NK-92 treated with Interleukin-12 subunit alpha and Interleukin-12 subunit beta, amount 100 ng/mL, for 24 hours (cell line): ENCODE data around the gene COMTD1.
"Not testable (repeated sequence)": the region's sequence is repeated elsewhere in the genome, so short reads cannot be mapped to it uniquely, and the experiment has no call there.

Source experiments
- DNase-seq: peaks from one replicate; lab custom pipeline; 2025; lab: John Stamatoyannopoulos, UW

The COMTD1 gene

DNA sequence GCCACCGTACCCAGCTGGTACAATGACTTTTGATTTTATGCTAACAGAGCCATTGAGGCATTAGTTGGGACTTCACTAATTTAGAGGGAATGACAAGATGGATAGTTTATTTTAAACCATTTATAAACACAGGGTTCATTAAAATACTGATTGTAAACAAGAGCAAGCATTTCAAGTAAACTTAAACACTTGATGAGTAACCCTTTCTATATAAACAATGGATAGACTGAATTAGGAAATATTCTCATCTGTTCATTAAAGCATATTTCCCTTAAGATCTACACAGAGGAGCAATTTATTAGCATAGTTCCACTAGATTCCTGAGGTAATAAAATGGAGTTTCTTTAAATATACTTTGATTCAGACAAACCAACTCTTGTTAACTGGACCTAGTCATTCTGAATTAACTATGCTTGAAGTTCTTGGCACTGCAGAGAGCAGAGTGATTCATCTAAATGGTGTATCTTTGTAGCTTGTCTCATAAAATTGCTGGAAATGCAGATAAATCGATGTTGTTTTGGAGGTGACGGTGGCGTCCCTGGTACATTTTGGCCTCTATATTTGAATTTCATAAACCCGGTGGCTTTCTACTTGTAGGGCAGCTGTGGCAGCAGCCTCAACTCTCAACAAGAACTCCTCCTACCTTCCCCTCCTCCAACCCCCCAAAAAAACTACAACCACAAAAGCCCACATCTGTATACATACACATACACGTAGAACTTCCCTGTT is 40.6 kb downstream of the COMTD1 start:
- no peak for DNase-seq

DNA sequence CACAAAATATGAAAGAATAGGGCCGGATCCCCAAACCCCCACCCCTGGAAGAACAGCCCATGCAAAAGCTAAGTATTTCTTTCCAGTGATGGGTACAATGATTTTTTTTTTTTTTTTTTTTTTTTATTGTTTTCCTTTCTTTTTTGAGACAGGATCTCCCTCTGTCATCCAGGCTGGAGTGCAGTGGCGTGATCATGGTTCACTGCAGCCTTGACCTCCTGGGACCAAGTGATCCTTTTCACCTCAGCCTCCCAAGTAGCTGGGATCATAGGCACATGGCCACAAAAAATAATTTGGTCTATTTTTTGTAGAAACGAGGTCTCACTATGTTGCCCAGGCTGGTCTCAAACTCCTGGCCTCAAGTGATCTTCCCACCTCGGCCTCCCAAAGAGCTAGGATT is 41.1 kb downstream of the COMTD1 start:
- not testable (repeated sequence) for DNase-seq

DNA sequence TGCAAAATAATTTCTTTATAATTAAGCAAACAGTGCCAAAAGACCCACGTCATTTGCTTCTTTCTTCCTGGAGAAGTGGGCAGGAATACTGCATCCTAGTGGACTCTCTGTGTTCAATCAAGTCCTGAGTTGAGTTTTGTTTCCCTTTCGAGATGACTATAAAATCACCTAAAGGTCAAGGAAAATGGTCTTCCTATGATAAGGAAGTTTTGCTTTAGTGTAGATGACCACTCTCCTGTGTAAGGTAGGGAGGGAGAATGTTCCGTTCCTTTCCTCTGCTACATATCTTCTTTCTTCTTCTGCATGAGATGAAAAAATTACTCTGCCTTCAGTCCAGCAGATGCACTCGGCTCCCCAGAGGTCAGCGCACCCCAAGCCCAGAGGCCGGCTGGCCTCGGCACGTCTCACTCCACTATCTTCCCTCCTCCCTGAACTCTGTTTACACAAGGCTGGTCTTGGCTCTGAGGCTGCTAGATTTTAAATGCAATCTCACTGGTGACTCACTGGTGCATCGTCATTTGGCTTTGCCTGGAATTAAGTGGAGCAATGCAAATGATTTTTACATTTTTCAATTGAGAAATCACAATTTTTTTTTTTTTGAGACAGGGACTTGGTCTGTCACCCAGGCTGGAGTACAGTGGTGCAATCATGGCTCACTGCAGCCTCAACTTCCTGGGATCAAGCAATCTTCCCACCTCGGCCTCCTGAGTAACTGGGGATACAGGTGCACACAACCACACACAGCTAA is 43.8 kb downstream of the COMTD1 start:
- DNase-seq, result no peak

- DNase-seq, result no peak
Measured at GRCh38 chr10:75189266-75190096, 46.3 kb downstream of the COMTD1 start.

DNA sequence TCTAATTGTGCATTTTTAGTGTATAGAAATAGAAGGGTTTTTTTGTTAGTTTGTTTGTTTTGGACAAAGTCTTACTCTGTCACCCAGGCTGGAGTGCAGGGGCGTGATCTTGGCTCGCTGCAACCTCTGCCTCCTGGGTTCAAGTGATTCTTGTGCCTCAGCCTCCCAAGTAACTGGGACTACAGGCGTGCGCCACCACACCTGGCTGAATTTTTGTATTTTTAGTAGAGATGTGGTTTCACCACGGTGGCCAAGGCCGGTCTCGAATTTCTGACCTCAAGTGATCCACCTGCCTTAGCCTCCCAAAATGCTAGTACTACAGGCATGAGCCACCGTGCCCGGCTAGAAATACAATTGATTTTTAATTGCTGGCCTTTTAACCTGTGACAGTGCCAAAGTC is 47.2 kb downstream of the COMTD1 start:
- DNase-seq, result not testable (repeated sequence)

DNA sequence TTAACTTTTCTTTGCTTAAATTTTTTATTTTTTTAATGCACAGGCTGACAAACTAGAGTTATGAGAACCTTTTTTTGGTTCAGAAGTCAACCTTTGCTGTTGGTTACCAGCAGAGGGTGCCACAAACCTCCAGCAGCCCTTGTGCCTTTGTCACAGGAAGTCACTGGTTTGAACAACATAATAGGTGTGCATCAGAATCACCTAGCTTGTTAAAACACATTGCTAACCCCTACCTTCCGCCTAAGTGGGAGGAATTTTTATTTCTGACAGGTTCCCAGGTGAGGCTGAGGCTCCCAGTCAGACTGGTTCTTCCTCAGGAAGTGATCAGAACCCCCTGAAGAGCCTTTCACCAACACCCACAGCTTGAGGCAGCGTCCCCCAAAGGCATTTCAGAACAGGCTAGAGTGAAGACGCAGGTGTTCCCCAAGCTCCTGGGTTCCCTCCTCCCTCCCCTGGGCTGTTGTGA is 47.8 kb downstream of the COMTD1 start:
- peak; percentile 39 for DNase-seq

DNA sequence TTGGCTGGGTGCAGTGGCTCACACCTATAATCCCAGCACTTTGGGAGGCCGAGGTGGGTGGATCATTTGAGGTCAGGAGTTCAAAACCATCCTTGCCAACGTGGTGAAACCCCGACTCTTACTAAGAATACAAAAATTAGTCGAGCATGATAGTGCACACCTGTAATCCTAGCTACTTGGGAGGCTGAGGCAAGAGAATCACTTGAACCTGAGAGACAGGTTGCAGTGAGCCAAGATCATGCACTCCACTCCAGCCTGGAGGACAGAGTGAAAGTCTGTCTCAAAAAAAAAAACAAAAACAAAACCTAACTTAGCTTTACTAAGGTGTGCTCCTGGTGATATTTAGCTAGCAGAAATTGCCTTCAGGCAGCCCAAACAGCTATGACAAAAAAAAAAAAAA is 49.4 kb downstream of the COMTD1 start:
- DNase-seq, result no peak
